H1 (cell line): Measurements from ENCODE around the gene RBM20. TPM values are rescaled to one million over a fixed set of nuclear protein-coding genes. Genes with fewer than 3 reads are reported as not detected.
A peak's percentile ranks its signal among the peaks of the same experiment; 100 is the strongest.

Source experiments
- CTCF ChIA-PET: fragments of 300-600 bp; sonication (Branson Sonifier 250); formaldehyde crosslinking; loops from one replicate; lab custom pipeline; 2021; ENCODE audit not compliant: partially characterized antibody; lab: Charles Lee
- POLR2A ChIA-PET: fragments of 300-600 bp; sonication (Branson Sonifier 250); formaldehyde crosslinking; loops from one replicate; lab custom pipeline; 2021; ENCODE audit warnings: inconsistent platforms; ENCODE audit not compliant: partially characterized antibody; lab: Charles Lee
- DNase-seq, 2 experiments: peaks; one replicate each; pipeline versions ENCODE4 v3.0.0 to v3.0.0-alpha.2; 2010 to 2022; ENCODE audit warnings: low spot score in 2 of 2, low read depth in 1 of 2, mixed read lengths in 1 of 2
- FAIRE-seq: peaks from 2 replicates; lab custom pipeline; 2011; peaks lifted over from hg19 to GRCh38; lab: Jason Lieb, UNC
- H2AFZ ChIP-seq: 2 replicates; pipeline ENCODE4 v1.8.1; 2012; ENCODE audit warnings: low read length, inconsistent platforms
- H2AK5ac ChIP-seq: 2 replicates; pipeline ENCODE4 v1.6.1; 2013; ENCODE audit warnings: low read depth, low read length
- H2BK120ac ChIP-seq: replicated peaks from 2 replicates; pipeline ENCODE3; 2013; ENCODE audit warnings: low read depth, low read length, inconsistent platforms
- H2BK12ac ChIP-seq: 2 replicates; pipeline ENCODE4 v1.6.1; 2013; ENCODE audit warnings: low read depth, low read length
- H2BK15ac ChIP-seq: 2 replicates; pipeline ENCODE4 v1.6.1; 2013; ENCODE audit warnings: low read length
- H2BK20ac ChIP-seq: 2 replicates; pipeline ENCODE4 v1.6.1; 2013; ENCODE audit warnings: low read length
- H2BK5ac ChIP-seq: 2 replicates; pipeline ENCODE4 v1.6.1; 2013; ENCODE audit warnings: low read depth, low read length
- H3K14ac ChIP-seq: 2 replicates; pipeline ENCODE4 v1.6.1; 2013; ENCODE audit warnings: inconsistent platforms; ENCODE audit not compliant: insufficient read length
- H3K18ac ChIP-seq: 2 replicates; pipeline ENCODE4 v1.6.1; 2013; ENCODE audit warnings: low read length; ENCODE audit errors: extremely low read depth
- H3K23ac ChIP-seq: 2 replicates; pipeline ENCODE4 v1.6.1; 2013; ENCODE audit warnings: inconsistent platforms; ENCODE audit not compliant: insufficient read length
- H3K23me2 ChIP-seq: 2 replicates; pipeline ENCODE4 v1.6.1; 2013; ENCODE audit warnings: low read depth, low read length
- H3K27ac ChIP-seq: 2 replicates; pipeline ENCODE4 v1.6.1; 2011; ENCODE audit warnings: low read depth, low read length, inconsistent platforms
- H3K27me3 ChIP-seq, 4 experiments: replicated peaks in 1 of 4; 1 replicate in 1 of 4; 2 replicates in 3 of 4; pipeline versions ENCODE4 v1.6.1 to v1.8.1; 2011 to 2013; ENCODE audit warnings: low read length in 3 of 4, mild to moderate bottlenecking in 3 of 4, inconsistent platforms in 2 of 4, mixed read lengths in 2 of 4, moderate library complexity in 1 of 4; ENCODE audit not compliant: control insufficient read depth in 3 of 4, insufficient read depth in 3 of 4; ENCODE audit errors: extremely low read depth in 1 of 4
- H3K36me3 ChIP-seq, 4 experiments: 2 replicates each; pipeline versions ENCODE4 v1.6.1 to v1.8.1; 2011 to 2013; ENCODE audit warnings: mild to moderate bottlenecking in 4 of 4, low read length in 3 of 4, moderate library complexity in 2 of 4, control low read depth in 1 of 4, inconsistent platforms in 1 of 4; ENCODE audit not compliant: insufficient read depth in 4 of 4, control insufficient read depth in 2 of 4
- H3K4ac ChIP-seq: replicated peaks from 2 replicates; pipeline ENCODE3; 2013; ENCODE audit warnings: low read length, low read depth, mixed read lengths, inconsistent platforms; ENCODE audit not compliant: insufficient read length
- H3K4me1 ChIP-seq, 4 experiments: replicated peaks in 1 of 4; 1 replicate in 1 of 4; 2 replicates in 3 of 4; pipeline versions ENCODE4 v1.6.1 to v1.8.1; 2011 to 2013; ENCODE audit warnings: low read length in 3 of 4, inconsistent platforms in 2 of 4, mixed read lengths in 1 of 4; ENCODE audit not compliant: insufficient read depth in 4 of 4, control insufficient read depth in 3 of 4
- H3K4me2 ChIP-seq, 2 experiments: 2 replicates each; pipeline versions ENCODE4 v1.6.1 to v1.8.1; 2011 to 2013; ENCODE audit warnings: low read depth in 2 of 2, low read length in 2 of 2, control low read depth in 1 of 2, inconsistent platforms in 1 of 2, mild to moderate bottlenecking in 1 of 2; ENCODE audit not compliant: insufficient read depth in 1 of 2
- H3K4me3 ChIP-seq, 4 experiments: fragments of 200-600, 300-600 bp in 1 of 4; sonication (generic), shearing (Covaris generic), sonication (Bioruptor Twin) in 1 of 4; 2 replicates each; pipeline versions ENCODE4 v1.5.1 to v1.8.1; 2011 to 2016; ENCODE audit warnings: low read length in 4 of 4, low read depth in 3 of 4, control low read depth in 2 of 4, inconsistent platforms in 2 of 4, mild to moderate bottlenecking in 2 of 4, mixed read lengths in 1 of 4, moderate library complexity in 1 of 4; ENCODE audit not compliant: insufficient read depth in 2 of 4; ENCODE audit errors: extremely low read depth in 1 of 4
- H3K56ac ChIP-seq: replicated peaks from 2 replicates; pipeline ENCODE3; 2013; ENCODE audit warnings: low read depth, mild to moderate bottlenecking, mixed read lengths, low read length, inconsistent platforms; ENCODE audit not compliant: insufficient read length
- H3K79me1 ChIP-seq: 2 replicates; pipeline ENCODE4 v1.6.1; 2013; ENCODE audit warnings: low read depth, low read length, control low read depth
- H3K79me2 ChIP-seq, 2 experiments: 2 replicates each; pipeline versions ENCODE4 v1.6.1 to v1.8.1; 2012 to 2013; ENCODE audit warnings: low read length in 2 of 2, mild to moderate bottlenecking in 2 of 2, inconsistent platforms in 1 of 2; ENCODE audit not compliant: insufficient read depth in 2 of 2, control insufficient read depth in 1 of 2
- H3K9ac ChIP-seq, 4 experiments: replicated peaks in 1 of 4; 1 replicate in 1 of 4; 2 replicates in 3 of 4; pipeline versions ENCODE4 v1.6.1 to v1.8.1; 2011 to 2013; ENCODE audit warnings: low read depth in 3 of 4, low read length in 3 of 4, control low read depth in 2 of 4, mild to moderate bottlenecking in 2 of 4, moderate library complexity in 2 of 4, inconsistent platforms in 1 of 4; ENCODE audit errors: extremely low read depth in 1 of 4
- H3K9me3 ChIP-seq, 2 experiments: 2 replicates each; pipeline versions ENCODE4 v1.6.1 to v1.8.1; 2012 to 2013; ENCODE audit warnings: mild to moderate bottlenecking in 2 of 2, moderate library complexity in 2 of 2, control low read depth in 1 of 2, inconsistent platforms in 1 of 2, low read depth in 1 of 2, low read length in 1 of 2, mixed read lengths in 1 of 2; ENCODE audit not compliant: insufficient read depth in 2 of 2
- H4K20me1 ChIP-seq, 2 experiments: replicated peaks in 1 of 2; 2 replicates each; pipeline versions ENCODE3 to v1.8.1; 2011 to 2013; ENCODE audit warnings: inconsistent platforms in 2 of 2, low read length in 2 of 2, mild to moderate bottlenecking in 1 of 2; ENCODE audit not compliant: insufficient read depth in 2 of 2, control insufficient read depth in 1 of 2
- H4K5ac ChIP-seq: 2 replicates; pipeline ENCODE4 v1.6.1; 2013; ENCODE audit warnings: low read length, low read depth, mixed read lengths, inconsistent platforms; ENCODE audit not compliant: insufficient read length
- H4K8ac ChIP-seq: 2 replicates; pipeline ENCODE4 v1.8.0; 2013; ENCODE audit warnings: mild to moderate bottlenecking, moderate library complexity, low read length, inconsistent platforms; ENCODE audit not compliant: insufficient read depth; ENCODE audit errors: extremely low read depth
- H4K91ac ChIP-seq: replicated peaks from 2 replicates; pipeline ENCODE3; 2013; ENCODE audit warnings: low read length, mixed read lengths, inconsistent platforms; ENCODE audit not compliant: insufficient read length
- GABPA ChIP-seq: IDR thresholded peaks from 2 replicates; pipeline ENCODE4 v1.6.1; 2011; ENCODE audit warnings: mild to moderate bottlenecking, low read length, moderate library complexity, borderline replicate concordance; ENCODE audit not compliant: insufficient read depth
- WGBS, 2 experiments: shearing (Covaris generic) in 1 of 2; methylation state at CpG; one replicate each; pipeline versions ENCODE4 v1.1.6 to v1.1.7; 2013 to 2015; ENCODE audit warnings: low lambda C conversion rate in 2 of 2, mixed read lengths in 2 of 2, inconsistent platforms in 1 of 2, low coverage in 1 of 2, missing lambda C conversion rate in 1 of 2; ENCODE audit not compliant: insufficient replicate concordance in 2 of 2, insufficient coverage in 1 of 2, insufficient read length in 1 of 2; ENCODE audit errors: extremely low coverage in 1 of 2, missing lambda C conversion rate in 1 of 2; 5-methylcytosine and 5-hydroxymethylcytosine counted together
- polyA plus RNA-seq, 7 experiments: library from polyadenylated mRNA; depleted of rRNA in 3 of 7; stranded (reverse) in 5 of 7; unstranded in 2 of 7; fragments of >200 nt in 5 of 7; fragments of 200-250 nt in 2 of 7; gene quantifications; 1 replicate in 5 of 7; 2 replicates in 1 of 7; 4 replicates in 1 of 7; pipeline versions ENCODE4 v1.2.1 to v1.2.3, GENCODE V29; 2011 to 2013; ENCODE audit warnings: missing spikeins in 2 of 7, mixed read lengths in 2 of 7
- total RNA-seq: library from RNA; stranded (reverse); fragmentation: NEBNext Ultra II Directional; extraction: Animal tissue kit (Norgen Biotek cat#: 25700); gene quantifications from 2 replicates; pipeline ENCODE4 v1.2.1, GENCODE V29; 2021

The RBM20 gene
- total and polyA plus RNA-seq, 2 of the 8 experiments (the other 6 are each of a cell fraction or from before 2014, with no cell fraction given), result 0.05 to 0.63 TPM

- Histone ChIP-seq H4K5ac (no peak overlapping the region), H3K36me3 (no peaks in the 10 kb centered on the region), H3K4ac (no peak overlapping the region), H4K91ac (no peak overlapping the region), H3K4me3 (no peak overlapping the region), H2BK15ac (no peak overlapping the region), H3K9ac (no peak overlapping the region), H3K27me3 (no peaks in the 10 kb centered on the region), H3K14ac (no peak overlapping the region), H3K79me1 (no peaks in the 10 kb centered on the region), H3K56ac (no peak overlapping the region), H4K20me1 (no peaks in the 10 kb centered on the region), H2AFZ (no peak overlapping the region), H2BK120ac (no peak overlapping the region), H3K23ac (no peak overlapping the region), H3K4me1 (no peaks in the 10 kb centered on the region), H3K9me3 (no peaks in the 10 kb centered on the region), H3K23me2 (no peaks in the 10 kb centered on the region), H2BK5ac (no peak overlapping the region), H4K8ac (no peak overlapping the region), H2BK12ac (no peak overlapping the region), H2BK20ac (no peak overlapping the region), H3K79me2 (no peaks in the 10 kb centered on the region), H3K18ac (no peak overlapping the region), H3K4me2 (no peak overlapping the region), H3K27ac (no peak overlapping the region), H2AK5ac (no peak overlapping the region)
- peak in 1 of 2 experiments; percentile 13 for DNase-seq
- no peak for TF ChIP-seq GABPA
- WGBS, 2 experiments, result 97% methylated on average over 4 of the region's 4 CpGs; no CpG with 5 or more reads in 1 of the 2 experiments
- POLR2A ChIA-PET, result no interaction called here
- CTCF ChIA-PET, result interaction anchor here (0.8 to 2.1 kb wide), 6 partner anchors 13 to 317 kb away, joined by 3 to 9 read pairs (median 3); partner anchors contain the start of gene ADRA2A
- no peak for FAIRE-seq
These were observed 114.8 kb downstream of the RBM20 start for GRCh38 chr10:110758898-110759297.
